ENCODE measurements around the gene TTC13.
"Not testable (repeated sequence)": the region's sequence is repeated elsewhere in the genome, so short reads cannot be mapped to it uniquely, and the experiment has no call there.

The TTC13 gene, protein sequence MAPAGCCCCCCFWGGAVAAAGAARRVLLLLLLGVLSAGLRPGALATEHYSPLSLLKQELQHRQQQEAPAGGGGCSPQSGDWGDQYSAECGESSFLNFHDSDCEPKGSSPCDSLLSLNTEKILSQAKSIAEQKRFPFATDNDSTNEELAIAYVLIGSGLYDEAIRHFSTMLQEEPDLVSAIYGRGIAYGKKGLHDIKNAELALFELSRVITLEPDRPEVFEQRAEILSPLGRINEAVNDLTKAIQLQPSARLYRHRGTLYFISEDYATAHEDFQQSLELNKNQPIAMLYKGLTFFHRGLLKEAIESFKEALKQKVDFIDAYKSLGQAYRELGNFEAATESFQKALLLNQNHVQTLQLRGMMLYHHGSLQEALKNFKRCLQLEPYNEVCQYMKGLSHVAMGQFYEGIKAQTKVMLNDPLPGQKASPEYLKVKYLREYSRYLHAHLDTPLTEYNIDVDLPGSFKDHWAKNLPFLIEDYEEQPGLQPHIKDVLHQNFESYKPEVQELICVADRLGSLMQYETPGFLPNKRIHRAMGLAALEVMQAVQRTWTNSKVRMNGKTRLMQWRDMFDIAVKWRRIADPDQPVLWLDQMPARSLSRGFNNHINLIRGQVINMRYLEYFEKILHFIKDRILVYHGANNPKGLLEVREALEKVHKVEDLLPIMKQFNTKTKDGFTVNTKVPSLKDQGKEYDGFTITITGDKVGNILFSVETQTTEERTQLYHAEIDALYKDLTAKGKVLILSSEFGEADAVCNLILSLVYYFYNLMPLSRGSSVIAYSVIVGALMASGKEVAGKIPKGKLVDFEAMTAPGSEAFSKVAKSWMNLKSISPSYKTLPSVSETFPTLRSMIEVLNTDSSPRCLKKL

DNA sequence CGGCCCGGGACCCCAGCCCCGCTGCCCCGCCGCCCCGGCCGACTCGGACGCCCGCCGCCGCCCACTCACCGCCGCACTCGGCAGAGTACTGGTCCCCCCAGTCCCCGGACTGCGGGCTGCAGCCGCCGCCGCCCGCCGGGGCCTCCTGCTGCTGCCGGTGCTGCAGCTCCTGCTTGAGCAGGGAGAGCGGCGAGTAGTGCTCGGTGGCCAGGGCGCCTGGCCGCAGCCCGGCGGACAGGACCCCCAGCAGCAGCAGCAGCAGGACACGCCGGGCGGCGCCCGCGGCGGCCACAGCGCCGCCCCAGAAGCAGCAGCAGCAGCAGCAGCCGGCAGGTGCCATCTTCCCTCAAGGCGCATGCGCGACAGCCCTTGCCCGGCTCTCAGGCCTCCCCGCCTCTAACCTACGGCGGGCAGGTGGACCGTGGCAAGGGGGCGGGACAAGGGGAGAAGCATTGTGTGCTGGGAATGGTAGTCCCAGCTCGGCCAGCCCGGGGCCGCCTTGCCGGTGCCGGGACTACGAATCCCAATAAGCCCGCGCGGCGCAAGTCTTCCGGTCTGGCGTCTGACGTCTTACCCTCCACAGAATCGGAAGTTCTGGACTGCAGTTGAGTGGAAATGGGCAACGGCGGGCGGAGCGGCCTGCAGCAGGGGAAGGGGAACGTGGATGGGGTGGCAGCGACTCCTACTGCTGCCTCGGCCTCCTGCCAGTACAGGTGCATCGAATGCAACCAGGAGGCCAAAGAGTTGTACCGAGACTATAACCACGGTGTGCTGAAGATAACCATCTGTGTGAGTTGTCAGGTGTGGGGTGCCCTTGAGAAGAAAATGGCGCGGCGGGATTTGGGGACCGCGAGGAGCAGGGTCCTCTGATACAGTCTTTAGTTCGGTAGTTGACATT, at the start of gene TTC13, which contains the start of gene ARV1:
TSS of gene TTC13 (minus strand) at position 371 of the 898 bp plus-strand sequence. CDS start at position 340, 31 bp downstream.
TSS of gene ARV1 (plus strand) at position 604 of the 898 bp plus-strand sequence. CDS start at position 616, 12 bp downstream.
- in situ Hi-C loops (cut with HindIII; ENCODE audit: low sequenced_read_pairs) = no loop called here
- peak within 1 kb of the TSS; percentile 67 for H3K4me3 ChIP-seq (ENCODE audit: low read depth, low read length)
- TF ChIP-seq, protein P1, sequence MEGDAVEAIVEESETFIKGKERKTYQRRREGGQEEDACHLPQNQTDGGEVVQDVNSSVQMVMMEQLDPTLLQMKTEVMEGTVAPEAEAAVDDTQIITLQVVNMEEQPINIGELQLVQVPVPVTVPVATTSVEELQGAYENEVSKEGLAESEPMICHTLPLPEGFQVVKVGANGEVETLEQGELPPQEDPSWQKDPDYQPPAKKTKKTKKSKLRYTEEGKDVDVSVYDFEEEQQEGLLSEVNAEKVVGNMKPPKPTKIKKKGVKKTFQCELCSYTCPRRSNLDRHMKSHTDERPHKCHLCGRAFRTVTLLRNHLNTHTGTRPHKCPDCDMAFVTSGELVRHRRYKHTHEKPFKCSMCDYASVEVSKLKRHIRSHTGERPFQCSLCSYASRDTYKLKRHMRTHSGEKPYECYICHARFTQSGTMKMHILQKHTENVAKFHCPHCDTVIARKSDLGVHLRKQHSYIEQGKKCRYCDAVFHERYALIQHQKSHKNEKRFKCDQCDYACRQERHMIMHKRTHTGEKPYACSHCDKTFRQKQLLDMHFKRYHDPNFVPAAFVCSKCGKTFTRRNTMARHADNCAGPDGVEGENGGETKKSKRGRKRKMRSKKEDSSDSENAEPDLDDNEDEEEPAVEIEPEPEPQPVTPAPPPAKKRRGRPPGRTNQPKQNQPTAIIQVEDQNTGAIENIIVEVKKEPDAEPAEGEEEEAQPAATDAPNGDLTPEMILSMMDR (IDR thresholded peaks at IDR 0.05; ENCODE audit: low read depth, low read length, missing control alignments) = no peak
- peak; percentile 96 for DNase-seq (ENCODE audit: low read depth)

GRCh38 chr1:231027971-231028370, 49.3 kb upstream of the TTC13 start:
- in situ Hi-C loops (cut with HindIII; ENCODE audit: low sequenced_read_pairs) = no loop called here
- H3K4me3 ChIP-seq (ENCODE audit: low read depth, low read length) = no peak overlapping the region
- DNase-seq (ENCODE audit: low read depth) = no peak
- TF ChIP-seq, protein P1 (IDR thresholded peaks at IDR 0.05; ENCODE audit: low read depth, low read length, missing control alignments) = no peak

GRCh38 chr1:231027136-231027925, 48.7 kb upstream of the TTC13 start:
- in situ Hi-C loops (cut with HindIII; ENCODE audit: low sequenced_read_pairs) = no loop called here
- TF ChIP-seq, protein P1 (IDR thresholded peaks at IDR 0.05; ENCODE audit: low read depth, low read length, missing control alignments) = no peak
- no peak overlapping the region for H3K4me3 ChIP-seq (ENCODE audit: low read depth, low read length)
- DNase-seq (ENCODE audit: low read depth) = no peak

DNA sequence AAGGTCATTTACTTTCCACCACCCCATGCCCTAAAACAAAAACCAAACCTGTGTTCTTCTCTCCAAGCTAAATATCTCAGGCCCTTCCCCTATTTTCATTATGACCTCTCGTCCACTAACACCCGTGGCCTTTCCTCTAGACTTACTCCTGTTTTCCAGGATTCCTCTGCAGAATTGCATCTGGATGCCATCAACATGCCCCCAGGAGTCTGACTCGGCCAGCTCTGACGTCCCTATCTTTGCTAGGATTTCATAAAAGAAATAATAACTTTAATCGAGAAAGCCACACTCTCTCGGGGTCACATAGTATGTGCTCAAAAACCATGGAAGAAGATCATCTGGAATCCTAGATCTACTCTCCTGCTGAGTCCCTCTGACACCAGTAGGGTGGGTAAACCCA, 47.9 kb upstream of the TTC13 start:
- in situ Hi-C loops (cut with HindIII; ENCODE audit: low sequenced_read_pairs) = no loop called here
- no peak for DNase-seq (ENCODE audit: low read depth)
- TF ChIP-seq, protein P1 (IDR thresholded peaks at IDR 0.05; ENCODE audit: low read depth, low read length, missing control alignments) = no peak
- H3K4me3 ChIP-seq (ENCODE audit: low read depth, low read length) = no peak overlapping the region

DNA sequence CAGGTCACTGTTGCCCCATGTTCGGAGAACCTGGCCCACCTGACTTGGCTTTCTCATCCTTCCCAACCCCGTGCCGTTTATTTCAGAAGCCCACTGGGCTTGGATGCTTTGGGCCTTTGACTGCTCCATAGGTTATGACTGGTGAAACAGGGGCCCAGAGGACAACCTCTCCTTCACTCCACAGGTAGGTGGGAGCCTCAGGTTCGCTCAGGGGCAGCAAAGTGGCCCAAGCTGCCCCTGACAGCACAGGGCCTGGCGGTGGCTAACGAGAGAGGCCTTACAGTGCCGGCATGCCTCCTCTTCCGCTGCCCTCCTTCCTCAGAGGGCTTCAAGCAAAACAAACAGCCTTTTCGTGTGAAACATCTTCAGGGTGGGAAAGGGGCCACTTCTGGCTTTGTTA, 44.5 kb upstream of the TTC13 start:
- no peak overlapping the region for H3K4me3 ChIP-seq (ENCODE audit: low read depth, low read length)
- DNase-seq (ENCODE audit: low read depth) = no peak
- in situ Hi-C loops (cut with HindIII; ENCODE audit: low sequenced_read_pairs) = no loop called here
- TF ChIP-seq, protein P1 (IDR thresholded peaks at IDR 0.05; ENCODE audit: low read depth, low read length, missing control alignments) = no peak

DNA sequence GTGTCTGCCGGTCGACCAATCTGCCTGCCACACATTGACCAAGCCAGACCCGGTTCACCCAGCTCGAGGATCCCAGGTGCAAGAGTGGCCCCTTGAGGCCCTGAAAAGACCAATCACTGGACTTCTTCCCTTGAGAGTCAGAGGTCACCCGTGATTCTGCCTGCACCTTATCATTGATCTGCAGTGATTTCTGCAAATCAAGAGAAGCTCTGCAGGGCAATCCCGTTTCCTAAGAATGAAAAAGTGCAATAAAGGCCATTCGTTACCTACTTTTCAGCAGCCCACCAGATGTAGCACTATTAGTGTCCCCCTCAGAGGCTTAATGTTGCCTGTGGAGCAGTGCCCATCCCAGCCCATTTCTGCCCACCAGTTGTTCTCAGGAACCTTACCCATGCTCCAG, 43.9 kb upstream of the TTC13 start:
- DNase-seq (ENCODE audit: low read depth); in situ Hi-C loops (cut with HindIII; ENCODE audit: low sequenced_read_pairs); H3K4me3 ChIP-seq (ENCODE audit: low read depth, low read length): not testable (repeated sequence)
